Stimulated activated CD4-positive, alpha-beta T cell treated with anti-CD3 and anti-CD28 coated beads, Interleukin-12 subunit alpha, Interleukin-12 subunit beta, amount 100 ng/mL, for 4 hours (primary cell): ENCODE data around the gene HPS1.
"Not testable (repeated sequence)": the region's sequence is repeated elsewhere in the genome, so short reads cannot be mapped to it uniquely, and the experiment has no call there.

Experiments used
- DNase-seq: peaks from one replicate; pipeline ENCODE4 v3.0.0-alpha.2; 2020

The HPS1 gene

DNA sequence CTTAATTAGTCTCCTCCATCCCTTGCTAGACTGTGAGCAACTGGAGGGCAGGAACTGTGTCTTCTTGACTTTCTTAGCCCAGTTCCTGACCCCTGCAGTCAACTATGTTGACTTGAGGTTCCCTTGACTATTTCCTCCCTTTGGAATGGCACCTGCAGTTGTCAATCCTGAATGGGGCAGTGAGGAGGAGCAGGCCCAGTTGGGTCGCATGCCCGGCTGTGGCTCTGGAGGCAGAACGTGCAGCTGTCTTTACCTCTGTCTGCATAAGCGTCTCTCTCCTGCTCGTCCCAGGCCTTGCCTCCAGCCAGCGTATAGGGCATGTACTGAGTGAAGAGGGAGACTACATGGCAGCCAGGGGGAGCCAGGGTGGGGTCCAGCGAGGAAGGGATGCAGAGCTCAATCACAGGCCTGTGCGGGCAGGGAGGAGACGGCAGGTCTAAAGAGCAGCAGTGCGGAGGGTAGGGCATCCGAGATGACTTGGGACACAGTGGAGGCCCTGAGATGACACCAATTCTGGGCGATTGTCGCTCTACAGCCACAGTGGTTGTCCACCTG lies 58.6 kb downstream of the HPS1 start:
- DNase-seq = no peak

DNA sequence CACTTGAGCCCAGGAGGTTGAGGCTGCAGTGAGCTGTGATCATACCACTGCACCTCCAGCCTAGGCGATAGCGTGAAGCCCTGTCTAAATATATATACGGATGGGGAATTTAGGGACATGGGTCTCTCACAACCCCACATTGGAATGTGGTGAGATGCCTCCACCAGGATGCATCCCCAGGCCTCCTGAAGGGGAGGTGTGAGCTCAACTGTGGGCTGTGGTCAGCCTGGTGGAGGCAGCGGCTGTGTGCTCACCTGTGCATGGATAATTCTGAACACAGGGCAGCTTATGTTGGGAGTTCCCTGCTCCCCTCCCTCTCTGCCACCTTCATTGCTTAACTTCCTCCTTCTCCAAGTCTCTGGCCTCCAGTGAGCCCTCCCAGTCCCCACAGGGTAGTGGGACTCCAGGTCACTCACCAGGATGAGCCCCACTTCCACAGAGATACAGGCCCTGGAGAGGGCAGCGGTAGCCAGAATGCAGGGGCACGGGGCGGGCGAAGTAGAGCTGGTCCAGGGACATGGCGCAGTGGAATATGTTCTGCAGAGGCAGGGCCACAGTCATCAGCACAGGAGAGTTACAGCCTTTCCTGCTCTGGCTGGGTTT lies 62.1 kb downstream of the HPS1 start:
- DNase-seq = no peak

GRCh38 chr10:98383869-98384268 lies 62.9 kb downstream of the HPS1 start:
- no peak for DNase-seq

- not testable (repeated sequence) for DNase-seq
Observed at GRCh38 chr10:98383134-98383667, 63.5 kb downstream of the HPS1 start.

- DNase-seq = no peak
Observed at GRCh38 chr10:98382691-98383101, 64.0 kb downstream of the HPS1 start.

- DNase-seq = no peak
Observed at GRCh38 chr10:98380493-98381339, 66.0 kb downstream of the HPS1 start.

DNA sequence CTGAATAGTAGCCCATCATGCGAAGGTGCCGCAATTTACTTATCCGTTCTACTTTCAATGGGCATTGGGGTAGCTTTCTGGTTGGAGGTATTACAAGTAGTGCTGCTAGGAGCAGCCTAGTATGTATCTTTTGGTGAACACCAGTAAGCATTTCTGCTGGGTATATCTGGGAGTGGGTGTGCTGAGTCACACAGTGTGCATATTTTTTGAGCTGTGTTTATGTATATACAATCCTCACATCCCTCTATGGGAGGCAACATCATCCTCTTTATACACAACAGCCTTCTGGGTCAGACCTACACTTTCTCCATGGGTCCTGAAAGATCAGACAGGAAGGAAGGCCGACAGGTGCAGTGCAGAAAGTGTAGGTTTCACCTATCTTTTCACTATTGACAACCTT lies 68.0 kb downstream of the HPS1 start:
- no peak for DNase-seq

GRCh38 chr10:98377536-98377935 lies 69.2 kb downstream of the HPS1 start:
- no peak for DNase-seq

DNA sequence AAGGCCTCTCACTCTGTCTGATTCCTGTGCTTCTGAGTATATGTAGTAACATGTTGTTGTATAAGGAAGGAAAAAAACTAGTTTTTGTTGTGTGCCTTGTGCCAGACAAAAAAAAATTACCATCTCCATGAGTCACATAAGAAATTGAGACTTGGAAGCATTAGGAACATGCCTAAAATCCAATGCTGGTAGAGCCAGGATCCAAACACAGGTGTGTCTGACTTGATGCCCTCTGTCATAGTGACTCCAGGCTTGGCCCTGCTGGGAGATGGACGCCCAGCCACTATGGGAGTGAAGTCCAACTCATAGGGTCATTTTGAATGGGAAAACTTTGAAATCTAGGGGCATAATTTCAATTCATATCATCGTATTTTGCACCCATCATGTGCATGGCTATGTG lies 69.7 kb downstream of the HPS1 start:
- no peak for DNase-seq

DNA sequence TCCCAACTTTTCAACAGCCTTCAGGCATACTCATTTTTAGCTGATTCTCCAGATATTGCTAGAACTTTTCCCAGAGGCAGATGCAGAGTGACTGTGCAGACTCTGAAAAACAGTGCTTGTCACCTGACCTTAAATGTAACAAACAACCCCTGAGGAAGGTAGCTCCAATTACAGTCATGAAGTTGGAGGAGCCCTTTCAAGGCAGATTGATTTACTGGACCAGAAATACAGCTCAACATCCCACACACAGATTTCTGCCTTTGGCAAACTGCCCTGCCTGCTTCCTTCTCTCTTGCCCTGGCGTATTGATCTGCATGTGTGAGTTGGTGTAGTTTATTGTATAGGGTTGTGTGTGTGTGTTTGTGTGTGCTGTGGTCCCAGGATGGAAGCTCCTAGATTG lies 70.2 kb downstream of the HPS1 start:
- DNase-seq = no peak

DNA sequence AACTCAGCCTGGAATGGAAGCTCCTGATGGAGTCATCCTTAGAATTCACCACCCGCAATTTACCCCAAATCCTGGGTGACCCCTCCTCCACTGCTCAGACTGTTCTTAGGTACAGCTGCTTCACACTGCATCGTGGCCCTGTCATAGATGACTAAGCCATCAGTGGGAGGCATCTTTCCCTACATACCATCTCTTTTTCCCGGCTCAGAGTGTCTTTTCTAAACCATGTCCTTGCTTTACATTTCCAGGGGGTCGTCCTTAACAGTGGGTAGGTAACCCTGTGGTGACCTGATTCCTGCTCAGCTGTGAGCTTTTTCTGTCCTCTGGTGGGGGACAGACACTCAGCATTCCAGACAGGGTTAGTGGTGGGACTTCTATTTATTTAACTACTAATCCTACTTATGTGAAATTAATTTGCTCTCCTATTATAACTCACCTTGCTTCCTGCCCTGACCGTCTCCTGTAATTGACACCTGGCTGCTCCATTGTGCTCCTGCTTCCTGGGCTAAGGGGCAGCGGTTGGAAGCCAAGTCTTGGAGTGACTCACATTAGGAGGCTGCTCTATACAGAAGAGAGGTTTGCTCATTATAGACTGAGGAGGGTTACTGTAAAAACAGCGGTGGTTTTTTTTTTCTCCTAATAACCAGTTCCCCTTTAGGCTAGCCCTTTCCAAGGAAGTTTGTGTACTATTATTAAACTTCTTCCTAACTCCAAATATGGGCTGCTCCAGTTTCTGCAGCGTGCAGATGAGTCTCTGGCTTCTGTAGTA lies 72.3 kb downstream of the HPS1 start:
- no peak for DNase-seq

GRCh38 chr10:98373260-98374040 lies 73.3 kb downstream of the HPS1 start:
- DNase-seq = no peak

GRCh38 chr10:98370831-98371820 lies 75.6 kb downstream of the HPS1 start:
- DNase-seq = no peak

- no peak for DNase-seq
Observed at GRCh38 chr10:98369801-98370200, 76.9 kb downstream of the HPS1 start.

DNA sequence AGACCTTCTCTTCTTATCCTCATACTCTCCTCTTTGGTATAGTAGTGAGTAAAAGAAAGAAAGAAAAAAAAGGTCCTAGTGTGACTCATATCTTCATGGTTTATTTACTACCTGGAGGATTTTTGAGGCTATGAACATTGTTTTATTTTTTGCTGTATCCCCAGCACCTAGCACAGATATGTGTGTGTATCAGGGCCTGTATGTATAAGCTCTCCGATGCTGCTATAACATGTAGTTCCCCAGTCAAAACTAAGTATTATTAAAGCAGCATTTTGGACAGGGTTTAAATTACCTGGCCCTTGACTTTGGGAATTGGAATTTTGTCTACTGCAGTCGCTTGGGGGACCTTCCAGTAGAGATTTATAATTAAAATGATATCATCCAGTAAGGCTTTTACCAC lies 78.1 kb downstream of the HPS1 start:
- DNase-seq = no peak

DNA sequence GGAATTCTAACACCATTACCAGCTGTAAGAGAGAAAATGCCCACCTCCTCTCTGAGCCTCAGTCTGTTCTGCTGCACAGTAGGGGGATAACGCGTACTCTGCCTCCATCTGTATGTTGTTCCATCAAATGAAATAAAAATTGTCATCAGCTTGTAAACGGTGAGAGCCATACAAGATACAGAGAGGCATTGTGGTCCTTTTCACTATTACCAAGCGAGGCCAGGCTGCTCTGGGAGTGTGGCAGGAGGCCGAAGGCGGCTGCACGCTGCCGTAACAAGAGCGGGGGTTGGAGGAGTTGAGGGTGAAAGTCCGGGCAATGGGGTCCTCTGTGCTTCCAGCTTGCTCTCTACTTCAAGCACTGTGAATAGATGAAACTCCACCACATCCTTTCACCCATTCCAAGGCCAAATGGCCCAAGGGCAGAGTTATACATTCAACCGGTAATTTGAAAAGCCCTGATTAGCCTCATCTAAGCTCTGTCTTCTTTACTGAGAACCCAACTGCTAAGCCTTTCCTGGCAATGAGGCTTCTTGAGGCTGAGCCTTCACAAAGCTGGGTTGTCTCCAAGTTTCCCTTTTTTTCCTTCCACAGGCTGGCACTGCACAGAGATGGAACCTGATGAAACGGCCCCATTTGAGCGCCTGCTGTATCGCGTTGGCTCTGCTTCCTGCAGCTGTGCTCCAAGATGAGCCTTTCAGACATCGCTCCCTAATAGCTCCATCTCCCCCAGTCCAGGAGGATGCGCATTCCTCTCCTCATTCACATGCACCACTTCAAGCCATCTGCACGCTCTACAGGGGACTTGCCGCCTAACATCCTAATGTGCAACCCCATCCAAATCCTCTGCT lies 78.9 kb downstream of the HPS1 start:
- DNase-seq = no peak
